Measurements from ENCODE around the gene POLD3. TPM values are rescaled to one million over a fixed set of nuclear protein-coding genes. Genes with fewer than 3 reads are reported as not detected.

The POLD3 gene
- total RNA-seq: 14.9 and 16.3 TPM in 2 replicates

- POLR2A ChIA-PET: interaction anchor here (0.6 to 1.9 kb wide), 7 partner anchors 99 to 1208 kb away, joined by 3 to 18 read pairs (median 3); partner anchors contain the start of genes LIPT2 and PGM2L1
- H3K27me3 Mint-ChIP-seq: no peaks in the 10 kb centered on the region
- H3K9me3 Mint-ChIP-seq: no peaks in the 10 kb centered on the region
- CTCF ChIA-PET: interaction anchor here (1.1 to 1.2 kb wide), 2 partner anchors 11 to 143 kb away, joined by 3 to 5 read pairs; no protein-coding TSS in a partner anchor
- peaks cover 22% of the 10 kb centered on the region for H3K36me3 Mint-ChIP-seq (ENCODE audit: low read depth)
- intact Hi-C loops (cut with micrococcal nuclease): loop anchor here (1.0 to 5.0 kb wide), 5 partner anchors 99 to 610 kb away; partner anchors contain the start of genes LIPT2, PGM2L1, RNF169 and SPCS2
- peak within 1 kb of the TSS; percentile 86 for H3K27ac Mint-ChIP-seq
- peak; percentile 83 for DNase-seq
- H3K4me1 Mint-ChIP-seq: peaks cover 17% of the 10 kb centered on the region
- peak; percentile 99 for ATAC-seq (ENCODE audit: low read depth)
- TF ChIP-seq, protein P1, sequence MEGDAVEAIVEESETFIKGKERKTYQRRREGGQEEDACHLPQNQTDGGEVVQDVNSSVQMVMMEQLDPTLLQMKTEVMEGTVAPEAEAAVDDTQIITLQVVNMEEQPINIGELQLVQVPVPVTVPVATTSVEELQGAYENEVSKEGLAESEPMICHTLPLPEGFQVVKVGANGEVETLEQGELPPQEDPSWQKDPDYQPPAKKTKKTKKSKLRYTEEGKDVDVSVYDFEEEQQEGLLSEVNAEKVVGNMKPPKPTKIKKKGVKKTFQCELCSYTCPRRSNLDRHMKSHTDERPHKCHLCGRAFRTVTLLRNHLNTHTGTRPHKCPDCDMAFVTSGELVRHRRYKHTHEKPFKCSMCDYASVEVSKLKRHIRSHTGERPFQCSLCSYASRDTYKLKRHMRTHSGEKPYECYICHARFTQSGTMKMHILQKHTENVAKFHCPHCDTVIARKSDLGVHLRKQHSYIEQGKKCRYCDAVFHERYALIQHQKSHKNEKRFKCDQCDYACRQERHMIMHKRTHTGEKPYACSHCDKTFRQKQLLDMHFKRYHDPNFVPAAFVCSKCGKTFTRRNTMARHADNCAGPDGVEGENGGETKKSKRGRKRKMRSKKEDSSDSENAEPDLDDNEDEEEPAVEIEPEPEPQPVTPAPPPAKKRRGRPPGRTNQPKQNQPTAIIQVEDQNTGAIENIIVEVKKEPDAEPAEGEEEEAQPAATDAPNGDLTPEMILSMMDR (IDR thresholded peaks at IDR 0.05): no peak
- H3K4me3 Mint-ChIP-seq: peak within 1 kb of the TSS; percentile 94
Observed at GRCh38 chr11:74592441-74593362, at the start of gene POLD3. TSS of gene POLD3 (plus strand) at chr11:74592582. CDS start at chr11:74592659, 77 bp downstream.

GRCh38 chr11:74543991-74544390, 48.4 kb upstream of the POLD3 start:
- no peak overlapping the region for H3K4me3 Mint-ChIP-seq
- no peaks in the 10 kb centered on the region for H3K4me1 Mint-ChIP-seq
- POLR2A ChIA-PET: no interaction called here
- peaks cover 22% of the 10 kb centered on the region for H3K9me3 Mint-ChIP-seq
- H3K36me3 Mint-ChIP-seq (ENCODE audit: low read depth): no peaks in the 10 kb centered on the region
- DNase-seq (no peak), ATAC-seq (ENCODE audit: low read depth) (no peak)
- intact Hi-C loops (cut with micrococcal nuclease): no loop called here
- no peaks in the 10 kb centered on the region for H3K27me3 Mint-ChIP-seq
- no peak overlapping the region for H3K27ac Mint-ChIP-seq
- TF ChIP-seq, protein P1 (IDR thresholded peaks at IDR 0.05): no peak
- CTCF ChIA-PET: no interaction called here

GRCh38 chr11:74546752-74547151, 45.6 kb upstream of the POLD3 start:
- H3K9me3 Mint-ChIP-seq: peaks cover 16% of the 10 kb centered on the region
- no peak overlapping the region for H3K27ac Mint-ChIP-seq
- ChIA-PET CTCF (no interaction called here), POLR2A (no interaction called here)
- ATAC-seq (ENCODE audit: low read depth) (no peak), DNase-seq (no peak)
- H3K36me3 Mint-ChIP-seq (ENCODE audit: low read depth): no peaks in the 10 kb centered on the region
- H3K27me3 Mint-ChIP-seq: peaks cover 2% of the 10 kb centered on the region
- no peaks in the 10 kb centered on the region for H3K4me1 Mint-ChIP-seq
- intact Hi-C loops (cut with micrococcal nuclease): no loop called here
- TF ChIP-seq, protein P1 (IDR thresholded peaks at IDR 0.05): no peak
- no peak overlapping the region for H3K4me3 Mint-ChIP-seq

- ATAC-seq (ENCODE audit: low read depth): no peak
- H3K27me3 Mint-ChIP-seq: peaks cover 12% of the 10 kb centered on the region
- no peaks in the 10 kb centered on the region for H3K4me1 Mint-ChIP-seq
- H3K4me3 Mint-ChIP-seq: no peak overlapping the region
- peaks cover 3% of the 10 kb centered on the region for H3K9me3 Mint-ChIP-seq
- TF ChIP-seq, protein P1 (IDR thresholded peaks at IDR 0.05): no peak
- H3K27ac Mint-ChIP-seq: no peak overlapping the region
- intact Hi-C loops (cut with micrococcal nuclease): no loop called here
- POLR2A ChIA-PET: no interaction called here
- DNase-seq: no peak
- CTCF ChIA-PET: no interaction called here
- H3K36me3 Mint-ChIP-seq (ENCODE audit: low read depth): no peaks in the 10 kb centered on the region
Observed at GRCh38 chr11:74550991-74551753, 41.2 kb upstream of the POLD3 start.

- DNase-seq (no peak), ATAC-seq (ENCODE audit: low read depth) (no peak)
- Mint-ChIP-seq H3K4me1 (no peaks in the 10 kb centered on the region), H3K27me3 (peaks cover 14% of the 10 kb centered on the region), H3K4me3 (no peak overlapping the region), H3K36me3 (ENCODE audit: low read depth) (no peaks in the 10 kb centered on the region), H3K27ac (no peak overlapping the region), H3K9me3 (peaks cover 3% of the 10 kb centered on the region)
- CTCF ChIA-PET: no interaction called here
- POLR2A ChIA-PET: no interaction called here
- TF ChIP-seq, protein P1 (IDR thresholded peaks at IDR 0.05): no peak
- intact Hi-C loops (cut with micrococcal nuclease): no loop called here
Observed at GRCh38 chr11:74551754-74552145, 40.6 kb upstream of the POLD3 start.
